Dendritic cell treated with granulocyte-macrophage colony-stimulating factor and Interleukin-4, amounts not matched to agents 40 ng/mL and 50 ng/mL, for 4 days (primary cell): Measurements from ENCODE around the gene MARS1.

ENCODE experiments used
- H3K27ac Mint-ChIP-seq: one replicate; pipeline ENCODE4 v1.8.0; 2022; ENCODE audit warnings: mild to moderate bottlenecking, mixed read lengths
- H3K27me3 Mint-ChIP-seq: one replicate; pipeline ENCODE4 v1.8.0; 2022; ENCODE audit warnings: mild to moderate bottlenecking, mixed read lengths
- H3K36me3 Mint-ChIP-seq: one replicate; pipeline ENCODE4 v1.8.0; 2022; ENCODE audit warnings: low read depth, mixed read lengths
- H3K4me1 Mint-ChIP-seq: one replicate; pipeline ENCODE4 v1.8.0; 2022; ENCODE audit warnings: low read depth, mixed read lengths
- H3K4me3 Mint-ChIP-seq: one replicate; pipeline ENCODE4 v1.8.0; 2022; ENCODE audit warnings: mild to moderate bottlenecking, moderate library complexity, mixed read lengths
- H3K9me3 Mint-ChIP-seq: one replicate; pipeline ENCODE4 v1.8.0; 2022; ENCODE audit warnings: mixed read lengths
- intact Hi-C: fragments of 100-400 bp; cut with micrococcal nuclease; formaldehyde crosslinking; loops from one replicate; pipeline ENCODE4 v1.15.0; 2022

MARS1 gene

DNA sequence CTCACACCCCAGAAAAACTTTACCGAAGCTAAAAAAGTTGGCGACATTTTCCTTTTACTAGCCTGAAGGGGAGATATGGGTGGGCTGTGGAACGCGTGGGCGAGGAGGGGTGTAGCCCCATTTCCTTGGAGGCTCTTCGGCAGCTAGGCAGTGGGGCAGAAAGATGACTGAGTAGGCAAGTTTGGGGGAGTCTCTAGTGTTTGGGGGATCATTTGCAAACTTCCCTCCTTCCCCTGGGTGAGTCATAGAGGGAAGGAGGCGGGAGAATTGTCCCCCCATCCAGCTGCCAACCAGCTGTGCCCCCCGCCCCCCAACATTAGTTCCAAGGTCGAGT lies 26.0 kb upstream of the MARS1 start:
- peaks cover 68% of the 10 kb centered on the region for H3K4me1 Mint-ChIP-seq

DNA sequence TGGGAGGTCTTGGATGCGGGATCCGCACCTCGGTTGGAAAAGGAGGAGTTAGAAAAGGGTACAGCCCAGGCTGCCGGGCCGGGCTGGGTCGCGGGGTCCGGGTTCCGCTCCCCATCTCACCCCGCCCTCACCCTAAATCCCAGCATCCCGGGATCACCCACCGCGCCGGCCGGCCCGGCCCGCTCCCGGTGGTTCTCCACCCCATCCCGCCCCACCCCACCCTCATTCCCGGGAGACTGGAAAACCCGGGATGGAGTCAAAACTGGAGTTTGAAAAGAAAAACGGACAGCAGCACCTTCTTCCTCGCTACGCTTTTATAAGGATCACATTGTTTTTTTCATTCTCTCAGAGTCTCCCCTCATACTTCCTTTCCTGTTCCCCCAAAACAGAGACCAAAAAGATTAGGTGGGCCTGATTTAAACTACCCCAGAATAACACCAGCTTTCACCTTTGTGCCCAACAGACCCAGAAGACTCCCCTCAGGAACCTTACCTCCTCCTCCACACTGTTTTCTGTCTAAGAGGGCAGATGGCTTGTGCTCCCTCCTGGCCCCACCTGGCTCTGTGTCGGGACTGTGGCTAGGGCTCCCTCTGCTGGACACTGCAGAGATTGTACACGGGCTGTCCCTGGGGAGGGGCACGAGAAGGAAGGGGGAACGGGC lies 25.5 kb upstream of the MARS1 start:
- peaks cover 5% of the 10 kb centered on the region for H3K36me3 Mint-ChIP-seq
- peak overlapping the region; percentile 74 for H3K27ac Mint-ChIP-seq
- intact Hi-C loops = no loop called here
- H3K9me3 Mint-ChIP-seq = no peaks in the 10 kb centered on the region
- peaks cover 72% of the 10 kb centered on the region for H3K4me1 Mint-ChIP-seq
- peak overlapping the region; percentile 85 for H3K4me3 Mint-ChIP-seq
- peaks cover 37% of the 10 kb centered on the region for H3K27me3 Mint-ChIP-seq

More for the DNA sequence above, 26.0 kb upstream of the MARS1 start:
- no peaks in the 10 kb centered on the region for H3K36me3 Mint-ChIP-seq
- H3K4me3 Mint-ChIP-seq = peak overlapping the region; percentile 85
- intact Hi-C loops = no loop called here
- no peaks in the 10 kb centered on the region for H3K9me3 Mint-ChIP-seq
- H3K27ac Mint-ChIP-seq = peak overlapping the region; percentile 74
- peaks cover 37% of the 10 kb centered on the region for H3K27me3 Mint-ChIP-seq

DNA sequence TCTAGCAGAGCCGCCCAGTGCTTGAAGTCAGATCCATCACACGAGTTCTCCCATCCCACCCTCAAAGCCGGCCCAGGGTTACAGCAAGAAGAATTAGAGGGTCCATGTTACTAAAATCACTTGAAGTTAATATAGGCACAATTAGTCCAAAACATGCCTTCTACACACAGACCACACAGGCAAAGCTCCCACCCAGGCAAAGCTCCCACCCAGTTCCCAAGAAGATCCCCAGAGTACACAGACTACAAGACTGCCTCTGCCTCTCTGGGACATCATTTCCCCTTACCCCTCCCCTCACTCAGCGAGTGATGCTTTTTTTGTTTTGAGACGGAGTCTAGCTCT lies 25.0 kb upstream of the MARS1 start:
- H3K4me1 Mint-ChIP-seq = peaks cover 75% of the 10 kb centered on the region
- H3K9me3 Mint-ChIP-seq = no peaks in the 10 kb centered on the region
- peak overlapping the region; percentile 74 for H3K27ac Mint-ChIP-seq
- peaks cover 10% of the 10 kb centered on the region for H3K36me3 Mint-ChIP-seq
- peaks cover 37% of the 10 kb centered on the region for H3K27me3 Mint-ChIP-seq
- intact Hi-C loops = no loop called here
- H3K4me3 Mint-ChIP-seq = peak overlapping the region; percentile 85

DNA sequence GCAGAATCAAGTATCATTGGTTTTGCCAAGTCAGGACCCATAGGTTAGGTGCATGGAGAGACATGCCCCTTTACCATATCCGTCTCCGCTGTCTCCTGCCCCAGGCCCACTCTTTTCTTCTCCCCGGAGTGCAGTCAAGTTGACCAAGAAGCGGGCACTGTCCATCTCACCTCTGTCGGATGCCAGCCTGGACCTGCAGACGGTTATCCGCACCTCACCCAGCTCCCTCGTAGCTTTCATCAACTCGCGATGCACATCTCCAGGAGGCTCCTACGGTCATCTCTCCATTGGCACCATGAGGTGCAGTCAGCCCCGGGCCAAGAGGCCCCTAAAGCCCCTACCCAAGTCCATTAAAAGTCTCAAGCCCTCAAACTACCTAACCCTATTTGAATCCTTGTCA lies 23.3 kb upstream of the MARS1 start:
- peaks cover 27% of the 10 kb centered on the region for H3K36me3 Mint-ChIP-seq

DNA sequence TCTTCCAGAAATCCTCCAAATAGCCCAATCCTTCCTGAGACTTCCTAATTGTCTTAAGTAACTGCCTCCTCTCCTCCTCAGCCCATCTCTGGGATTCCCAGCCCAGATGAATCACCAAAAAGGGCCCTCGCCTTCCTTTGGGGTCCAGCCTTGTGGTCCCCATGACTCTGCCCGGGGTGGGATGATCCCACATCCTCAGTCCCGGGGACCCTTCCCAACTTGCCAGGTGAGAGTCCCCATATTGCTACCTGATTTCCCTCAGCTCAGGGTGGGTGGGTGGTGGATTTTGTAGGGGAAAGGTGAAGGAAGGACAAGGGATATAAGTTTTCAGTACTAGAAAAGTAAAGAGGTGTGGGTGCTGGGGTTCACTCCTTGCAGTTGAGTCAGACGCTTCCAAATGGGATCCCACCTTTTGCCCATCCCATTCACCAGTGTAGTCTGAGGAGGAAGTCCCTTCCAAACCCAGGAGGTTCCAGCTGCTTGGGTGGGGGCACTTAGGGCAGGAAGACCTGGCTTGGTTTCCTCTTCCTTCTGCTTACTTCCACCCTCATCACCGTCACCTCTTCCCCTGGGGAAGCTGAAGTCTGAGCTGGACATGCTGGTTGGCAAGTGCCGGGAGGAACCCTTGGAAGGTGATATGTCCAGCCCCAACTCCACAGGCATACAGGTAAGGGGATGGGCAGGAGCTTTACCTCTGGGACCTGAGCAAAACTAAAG lies 22.7 kb upstream of the MARS1 start:
- Mint-ChIP-seq H3K36me3 (peaks cover 33% of the 10 kb centered on the region), H3K9me3 (no peaks in the 10 kb centered on the region), H3K27me3 (peaks cover 33% of the 10 kb centered on the region), H3K4me3 (no peak overlapping the region), H3K4me1 (peaks cover 69% of the 10 kb centered on the region), H3K27ac (peak overlapping the region; percentile 2)
- intact Hi-C loops = no loop called here

More for the DNA sequence above, 23.3 kb upstream of the MARS1 start:
- peaks cover 37% of the 10 kb centered on the region for H3K27me3 Mint-ChIP-seq
- no peak overlapping the region for H3K4me3 Mint-ChIP-seq
- peaks cover 74% of the 10 kb centered on the region for H3K4me1 Mint-ChIP-seq
- no peak overlapping the region for H3K27ac Mint-ChIP-seq
- H3K9me3 Mint-ChIP-seq = no peaks in the 10 kb centered on the region
- intact Hi-C loops = no loop called here

DNA sequence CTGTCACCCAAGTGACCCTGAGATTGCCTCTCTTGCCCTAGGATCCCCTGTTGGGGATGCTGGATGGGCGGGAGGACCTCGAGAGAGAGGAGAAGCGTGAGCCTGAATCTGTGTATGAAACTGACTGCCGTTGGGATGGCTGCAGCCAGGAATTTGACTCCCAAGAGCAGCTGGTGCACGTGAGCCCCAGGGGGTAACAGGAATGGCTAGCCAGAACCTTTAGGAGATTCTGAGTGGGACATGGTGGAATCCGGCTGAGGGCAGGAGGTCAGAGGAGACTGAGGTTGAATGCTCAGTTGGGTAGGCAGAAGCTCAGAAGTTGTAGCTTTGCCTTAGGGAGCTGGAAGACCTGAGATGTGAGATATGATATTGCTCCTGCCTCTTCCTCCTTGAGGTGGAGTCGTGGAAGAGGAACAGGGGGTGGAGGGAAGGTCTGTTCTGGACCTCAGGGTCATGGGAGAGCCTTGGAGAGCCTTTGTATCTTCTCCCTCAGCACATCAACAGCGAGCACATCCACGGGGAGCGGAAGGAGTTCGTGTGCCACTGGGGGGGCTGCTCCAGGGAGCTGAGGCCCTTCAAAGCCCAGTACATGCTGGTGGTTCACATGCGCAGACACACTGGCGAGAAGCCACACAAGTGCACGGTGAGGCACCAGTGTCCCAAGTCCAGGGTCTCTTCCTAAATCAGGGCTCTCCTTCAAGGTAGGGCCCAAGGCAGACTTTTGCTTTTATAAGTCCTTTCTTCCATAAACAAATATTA lies 21.9 kb upstream of the MARS1 start:
- intact Hi-C loops = no loop called here
- Mint-ChIP-seq H3K4me3 (no peak overlapping the region), H3K36me3 (peaks cover 40% of the 10 kb centered on the region), H3K4me1 (peaks cover 63% of the 10 kb centered on the region), H3K27ac (peak overlapping the region; percentile 2), H3K9me3 (no peaks in the 10 kb centered on the region), H3K27me3 (peaks cover 26% of the 10 kb centered on the region)

DNA sequence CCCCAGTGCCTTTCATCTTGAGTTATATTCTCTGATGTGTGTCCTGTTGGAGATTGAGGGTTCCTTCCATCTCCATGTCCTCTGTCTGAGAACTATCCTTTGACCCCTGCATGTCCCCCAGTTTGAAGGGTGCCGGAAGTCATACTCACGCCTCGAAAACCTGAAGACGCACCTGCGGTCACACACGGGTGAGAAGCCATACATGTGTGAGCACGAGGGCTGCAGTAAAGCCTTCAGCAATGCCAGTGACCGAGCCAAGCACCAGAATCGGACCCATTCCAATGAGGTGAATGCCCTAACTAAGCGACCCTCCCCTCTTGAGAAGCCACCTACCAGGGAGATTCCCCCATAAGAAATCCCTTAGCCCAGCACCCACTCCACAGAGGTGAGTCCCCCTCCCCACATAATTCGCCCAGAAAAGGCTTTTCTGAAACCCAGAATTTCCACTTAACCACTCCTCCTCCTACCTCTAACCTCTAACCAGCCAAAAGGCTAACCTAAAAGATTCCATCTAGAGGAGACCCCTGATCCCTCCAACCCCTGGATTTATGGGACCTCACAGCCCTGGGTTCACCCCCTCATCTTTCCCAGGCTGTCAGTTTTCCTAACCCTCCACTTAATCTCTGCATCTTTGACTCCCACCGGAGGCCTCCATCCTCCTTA lies 20.5 kb upstream of the MARS1 start:
- H3K27ac Mint-ChIP-seq = no peak overlapping the region
- intact Hi-C loops = no loop called here
- peaks cover 14% of the 10 kb centered on the region for H3K27me3 Mint-ChIP-seq
- H3K9me3 Mint-ChIP-seq = no peaks in the 10 kb centered on the region
- peaks cover 55% of the 10 kb centered on the region for H3K36me3 Mint-ChIP-seq
- no peak overlapping the region for H3K4me3 Mint-ChIP-seq
- peaks cover 65% of the 10 kb centered on the region for H3K4me1 Mint-ChIP-seq

DNA sequence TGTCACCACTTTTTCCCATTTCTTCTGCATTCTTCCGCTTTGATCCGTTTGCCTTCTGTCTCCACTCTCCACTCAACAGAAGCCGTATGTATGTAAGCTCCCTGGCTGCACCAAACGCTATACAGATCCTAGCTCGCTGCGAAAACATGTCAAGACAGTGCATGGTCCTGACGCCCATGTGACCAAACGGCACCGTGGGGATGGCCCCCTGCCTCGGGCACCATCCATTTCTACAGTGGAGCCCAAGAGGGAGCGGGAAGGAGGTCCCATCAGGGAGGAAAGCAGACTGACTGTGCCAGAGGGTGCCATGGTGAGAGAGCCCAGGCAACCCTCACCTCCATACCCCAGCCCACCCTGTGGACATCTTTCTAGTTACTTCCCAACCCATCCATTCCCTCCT lies 20.0 kb upstream of the MARS1 start:
- no peak overlapping the region for H3K27ac Mint-ChIP-seq
- H3K9me3 Mint-ChIP-seq = no peaks in the 10 kb centered on the region
- intact Hi-C loops = no loop called here
- H3K27me3 Mint-ChIP-seq = peaks cover 14% of the 10 kb centered on the region
- peaks cover 60% of the 10 kb centered on the region for H3K36me3 Mint-ChIP-seq
- H3K4me1 Mint-ChIP-seq = peaks cover 59% of the 10 kb centered on the region
- H3K4me3 Mint-ChIP-seq = no peak overlapping the region

DNA sequence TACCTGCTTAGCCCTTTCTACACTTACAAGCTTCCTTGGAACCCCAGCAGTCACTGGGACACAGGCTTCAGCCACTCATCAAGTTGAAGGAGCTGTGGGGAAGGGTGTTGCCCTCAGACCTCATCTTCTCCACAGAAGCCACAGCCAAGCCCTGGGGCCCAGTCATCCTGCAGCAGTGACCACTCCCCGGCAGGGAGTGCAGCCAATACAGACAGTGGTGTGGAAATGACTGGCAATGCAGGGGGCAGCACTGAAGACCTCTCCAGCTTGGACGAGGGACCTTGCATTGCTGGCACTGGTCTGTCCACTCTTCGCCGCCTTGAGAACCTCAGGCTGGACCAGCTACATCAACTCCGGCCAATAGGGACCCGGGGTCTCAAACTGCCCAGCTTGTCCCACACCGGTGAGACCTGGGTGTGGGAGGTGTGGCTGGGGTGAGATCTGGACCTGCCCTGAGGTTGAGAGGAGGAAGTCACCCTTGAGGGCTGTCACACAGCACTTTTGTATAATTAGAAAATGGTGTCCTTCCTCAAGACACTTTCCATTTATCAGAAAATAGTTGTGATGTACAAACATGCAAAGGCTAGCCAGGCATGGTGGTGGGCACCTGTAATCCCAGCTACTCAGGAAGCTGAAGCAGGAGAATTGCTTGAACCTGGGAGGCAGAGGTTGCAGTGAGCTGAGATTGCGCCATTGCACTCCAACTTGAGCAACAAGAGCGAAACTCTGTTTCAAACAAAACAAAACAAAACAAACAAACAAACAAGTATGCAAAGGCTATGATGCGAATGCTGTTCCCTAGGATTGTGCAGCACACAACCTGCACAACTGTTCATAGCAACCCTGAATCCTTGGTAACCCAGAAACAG lies 18.3 kb upstream of the MARS1 start:
- no peak overlapping the region for H3K27ac Mint-ChIP-seq
- peaks cover 12% of the 10 kb centered on the region for H3K27me3 Mint-ChIP-seq
- H3K4me1 Mint-ChIP-seq = peaks cover 59% of the 10 kb centered on the region
- H3K4me3 Mint-ChIP-seq = no peak overlapping the region
- H3K9me3 Mint-ChIP-seq = no peaks in the 10 kb centered on the region
- H3K36me3 Mint-ChIP-seq = peaks cover 76% of the 10 kb centered on the region
- intact Hi-C loops = no loop called here

DNA sequence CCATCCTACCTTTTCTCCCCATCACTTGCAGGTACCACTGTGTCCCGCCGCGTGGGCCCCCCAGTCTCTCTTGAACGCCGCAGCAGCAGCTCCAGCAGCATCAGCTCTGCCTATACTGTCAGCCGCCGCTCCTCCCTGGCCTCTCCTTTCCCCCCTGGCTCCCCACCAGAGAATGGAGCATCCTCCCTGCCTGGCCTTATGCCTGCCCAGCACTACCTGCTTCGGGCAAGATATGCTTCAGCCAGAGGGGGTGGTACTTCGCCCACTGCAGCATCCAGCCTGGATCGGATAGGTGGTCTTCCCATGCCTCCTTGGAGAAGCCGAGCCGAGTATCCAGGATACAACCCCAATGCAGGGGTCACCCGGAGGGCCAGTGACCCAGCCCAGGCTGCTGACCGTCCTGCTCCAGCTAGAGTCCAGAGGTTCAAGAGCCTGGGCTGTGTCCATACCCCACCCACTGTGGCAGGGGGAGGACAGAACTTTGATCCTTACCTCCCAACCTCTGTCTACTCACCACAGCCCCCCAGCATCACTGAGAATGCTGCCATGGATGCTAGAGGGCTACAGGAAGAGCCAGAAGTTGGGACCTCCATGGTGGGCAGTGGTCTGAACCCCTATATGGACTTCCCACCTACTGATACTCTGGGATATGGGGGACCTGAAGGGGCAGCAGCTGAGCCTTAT lies 17.4 kb upstream of the MARS1 start:
- intact Hi-C loops = no loop called here
- Mint-ChIP-seq H3K27ac (no peak overlapping the region), H3K4me3 (no peak overlapping the region), H3K27me3 (peaks cover 4% of the 10 kb centered on the region), H3K4me1 (peaks cover 60% of the 10 kb centered on the region), H3K9me3 (no peaks in the 10 kb centered on the region), H3K36me3 (peaks cover 85% of the 10 kb centered on the region)

DNA sequence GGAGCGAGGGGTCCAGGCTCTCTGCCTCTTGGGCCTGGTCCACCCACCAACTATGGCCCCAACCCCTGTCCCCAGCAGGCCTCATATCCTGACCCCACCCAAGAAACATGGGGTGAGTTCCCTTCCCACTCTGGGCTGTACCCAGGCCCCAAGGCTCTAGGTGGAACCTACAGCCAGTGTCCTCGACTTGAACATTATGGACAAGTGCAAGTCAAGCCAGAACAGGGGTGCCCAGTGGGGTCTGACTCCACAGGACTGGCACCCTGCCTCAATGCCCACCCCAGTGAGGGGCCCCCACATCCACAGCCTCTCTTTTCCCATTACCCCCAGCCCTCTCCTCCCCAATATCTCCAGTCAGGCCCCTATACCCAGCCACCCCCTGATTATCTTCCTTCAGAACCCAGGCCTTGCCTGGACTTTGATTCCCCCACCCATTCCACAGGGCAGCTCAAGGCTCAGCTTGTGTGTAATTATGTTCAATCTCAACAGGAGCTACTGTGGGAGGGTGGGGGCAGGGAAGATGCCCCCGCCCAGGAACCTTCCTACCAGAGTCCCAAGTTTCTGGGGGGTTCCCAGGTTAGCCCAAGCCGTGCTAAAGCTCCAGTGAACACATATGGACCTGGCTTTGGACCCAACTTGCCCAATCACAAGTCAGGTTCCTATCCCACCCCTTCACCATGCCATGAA lies 16.8 kb upstream of the MARS1 start:
- Mint-ChIP-seq H3K36me3 (peaks cover 92% of the 10 kb centered on the region), H3K27me3 (no peaks in the 10 kb centered on the region), H3K27ac (peak overlapping the region; percentile 23)

DNA sequence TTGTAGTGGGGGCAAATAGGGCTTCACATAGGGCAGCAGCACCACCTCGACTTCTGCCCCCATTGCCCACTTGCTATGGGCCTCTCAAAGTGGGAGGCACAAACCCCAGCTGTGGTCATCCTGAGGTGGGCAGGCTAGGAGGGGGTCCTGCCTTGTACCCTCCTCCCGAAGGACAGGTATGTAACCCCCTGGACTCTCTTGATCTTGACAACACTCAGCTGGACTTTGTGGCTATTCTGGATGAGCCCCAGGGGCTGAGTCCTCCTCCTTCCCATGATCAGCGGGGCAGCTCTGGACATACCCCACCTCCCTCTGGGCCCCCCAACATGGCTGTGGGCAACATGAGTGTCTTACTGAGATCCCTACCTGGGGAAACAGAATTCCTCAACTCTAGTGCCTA lies 16.2 kb upstream of the MARS1 start:
- H3K27ac Mint-ChIP-seq = no peak overlapping the region
- H3K4me1 Mint-ChIP-seq = peaks cover 64% of the 10 kb centered on the region
- no peaks in the 10 kb centered on the region for H3K27me3 Mint-ChIP-seq
- intact Hi-C loops = no loop called here
- no peaks in the 10 kb centered on the region for H3K9me3 Mint-ChIP-seq
- H3K36me3 Mint-ChIP-seq = peaks cover 98% of the 10 kb centered on the region
- no peak overlapping the region for H3K4me3 Mint-ChIP-seq

More for the DNA sequence above, 16.8 kb upstream of the MARS1 start:
- Mint-ChIP-seq H3K4me1 (peaks cover 60% of the 10 kb centered on the region), H3K4me3 (no peak overlapping the region), H3K9me3 (no peaks in the 10 kb centered on the region)
- intact Hi-C loops = no loop called here
